Neutrophil (primary cell): ENCODE measurements around the gene MLX.

Source experiments
- H3K27ac ChIP-seq: fragments of 200-600 bp; sonication (generic); 2 replicates; pipeline ENCODE4 v1.5.1; 2016; ENCODE audit warnings: mild to moderate bottlenecking, moderate library complexity
- H3K27me3 ChIP-seq: fragments of 200-600 bp; sonication (generic); 2 replicates; pipeline ENCODE4 v1.6.0; 2016; ENCODE audit warnings: mild to moderate bottlenecking
- H3K36me3 ChIP-seq: fragments of 200-600 bp; sonication (generic); 2 replicates; pipeline ENCODE4 v1.5.1; 2017
- H3K4me1 ChIP-seq, 2 experiments: fragments of 200-600 bp in 1 of 2; sonication (generic) in 1 of 2; 1 replicate in 1 of 2; 2 replicates in 1 of 2; pipeline versions ENCODE4 v1.5.1 to v1.6.1; 2013 to 2016; ENCODE audit warnings: low read depth in 1 of 2, low read length in 1 of 2, mild to moderate bottlenecking in 1 of 2, moderate library complexity in 1 of 2; ENCODE audit not compliant: control insufficient read depth in 1 of 2, insufficient read depth in 1 of 2
- H3K4me3 ChIP-seq, 2 experiments: fragments of 200-600 bp in 1 of 2; sonication (generic) in 1 of 2; 1 replicate in 1 of 2; 2 replicates in 1 of 2; pipeline ENCODE4 v1.5.1; 2013 to 2016; ENCODE audit warnings: low read depth in 1 of 2, low read length in 1 of 2, mild to moderate bottlenecking in 1 of 2, moderate library complexity in 1 of 2
- H3K9me3 ChIP-seq: fragments of 200-600 bp; sonication (generic); 2 replicates; pipeline ENCODE4 v1.5.1; 2016
- TF ChIP-seq, protein P1 (sequence below): fragments of 200-600 bp; sonication (generic); IDR thresholded peaks from 2 replicates; pipeline ENCODE4 v1.5.1; 2016; ENCODE audit warnings: antibody characterized with exemption

MLX gene

DNA sequence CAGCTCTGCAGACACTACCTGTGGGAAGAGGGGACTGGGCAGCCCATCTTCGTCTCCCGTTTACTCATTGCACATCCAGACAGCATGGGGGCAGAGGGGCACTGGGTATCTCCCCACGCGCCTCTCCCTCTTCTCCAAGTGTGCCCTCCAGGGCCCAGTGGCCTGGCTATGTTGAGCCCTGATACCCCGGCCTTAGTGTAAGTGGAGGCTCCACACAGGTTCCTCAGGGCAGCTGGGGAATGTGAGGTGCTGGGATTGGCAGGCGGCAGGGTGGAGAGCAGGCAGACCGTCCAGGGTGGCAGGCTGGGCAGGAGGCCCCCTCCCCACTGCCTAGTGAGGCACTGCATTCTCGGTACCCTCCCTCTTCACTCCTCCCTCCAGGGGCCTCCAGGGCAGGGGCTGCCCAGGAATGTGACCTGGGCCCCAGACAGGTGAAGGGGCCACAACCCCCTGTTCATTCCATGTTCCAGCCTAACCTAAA lies 44.1 kb upstream of the MLX start:
- H3K4me1 ChIP-seq: peaks cover 35 to 38% of the 10 kb centered on the region in 2 experiments
- H3K27ac ChIP-seq: no peak overlapping the region
- TF ChIP-seq, protein P1, sequence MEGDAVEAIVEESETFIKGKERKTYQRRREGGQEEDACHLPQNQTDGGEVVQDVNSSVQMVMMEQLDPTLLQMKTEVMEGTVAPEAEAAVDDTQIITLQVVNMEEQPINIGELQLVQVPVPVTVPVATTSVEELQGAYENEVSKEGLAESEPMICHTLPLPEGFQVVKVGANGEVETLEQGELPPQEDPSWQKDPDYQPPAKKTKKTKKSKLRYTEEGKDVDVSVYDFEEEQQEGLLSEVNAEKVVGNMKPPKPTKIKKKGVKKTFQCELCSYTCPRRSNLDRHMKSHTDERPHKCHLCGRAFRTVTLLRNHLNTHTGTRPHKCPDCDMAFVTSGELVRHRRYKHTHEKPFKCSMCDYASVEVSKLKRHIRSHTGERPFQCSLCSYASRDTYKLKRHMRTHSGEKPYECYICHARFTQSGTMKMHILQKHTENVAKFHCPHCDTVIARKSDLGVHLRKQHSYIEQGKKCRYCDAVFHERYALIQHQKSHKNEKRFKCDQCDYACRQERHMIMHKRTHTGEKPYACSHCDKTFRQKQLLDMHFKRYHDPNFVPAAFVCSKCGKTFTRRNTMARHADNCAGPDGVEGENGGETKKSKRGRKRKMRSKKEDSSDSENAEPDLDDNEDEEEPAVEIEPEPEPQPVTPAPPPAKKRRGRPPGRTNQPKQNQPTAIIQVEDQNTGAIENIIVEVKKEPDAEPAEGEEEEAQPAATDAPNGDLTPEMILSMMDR: no peak

DNA sequence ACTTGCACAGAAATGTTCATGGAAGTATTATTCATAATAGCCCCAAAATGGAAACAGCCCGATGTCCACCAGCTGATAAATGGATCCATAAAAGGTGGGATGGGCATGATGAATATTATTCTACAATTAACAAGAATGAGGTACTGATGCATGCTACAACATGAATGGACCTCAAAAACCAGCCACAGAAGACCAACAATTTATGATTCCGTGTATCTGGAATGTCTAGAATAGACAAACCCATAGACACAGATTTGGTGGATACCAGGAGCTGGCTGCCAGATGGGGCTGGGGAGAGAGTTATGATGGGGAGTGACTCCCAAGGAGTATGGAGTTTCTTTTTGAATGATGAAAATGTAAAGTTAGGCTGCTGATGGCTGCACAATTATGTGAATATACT lies 41.7 kb upstream of the MLX start:
- TF ChIP-seq, protein P1: no peak
- Histone ChIP-seq H3K4me3 (no peak overlapping the region), H3K9me3 (no peaks in the 10 kb centered on the region), H3K27me3 (no peaks in the 10 kb centered on the region), H3K27ac (no peak overlapping the region), H3K36me3 (peaks cover 34% of the 10 kb centered on the region), H3K4me1 (peaks cover 25 to 31% of the 10 kb centered on the region in 2 experiments)

More for the DNA sequence above, 44.1 kb upstream of the MLX start:
- no peaks in the 10 kb centered on the region for H3K9me3 ChIP-seq
- H3K4me3 ChIP-seq: no peak overlapping the region
- peaks cover 50% of the 10 kb centered on the region for H3K36me3 ChIP-seq
- H3K27me3 ChIP-seq: no peaks in the 10 kb centered on the region

DNA sequence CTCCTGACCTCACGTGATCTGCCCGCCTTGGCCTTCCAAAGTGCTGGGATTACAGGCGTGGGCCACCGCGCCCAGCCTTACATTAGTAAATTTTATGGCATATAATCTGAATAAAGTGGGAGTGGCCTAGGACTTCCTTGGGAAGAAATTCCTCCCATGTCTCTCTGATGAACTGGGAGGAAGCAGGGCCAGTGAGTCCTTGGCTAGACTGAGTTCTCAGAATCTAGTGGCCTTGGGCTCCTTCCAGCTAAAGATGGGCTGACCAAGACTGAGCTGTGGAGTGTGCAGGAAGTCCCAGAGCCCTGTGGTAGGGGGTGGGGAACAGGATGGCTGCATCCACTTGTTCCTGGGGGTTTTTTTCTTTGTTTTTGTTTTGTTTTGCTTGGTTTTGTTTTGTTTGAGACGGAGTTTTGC lies 40.9 kb upstream of the MLX start:
- TF ChIP-seq, protein P1: no peak
- Histone ChIP-seq H3K9me3 (no peaks in the 10 kb centered on the region), H3K4me3 (no peak overlapping the region), H3K27ac (no peak overlapping the region), H3K4me1 (peaks cover 22 to 33% of the 10 kb centered on the region in 2 experiments), H3K36me3 (peaks cover 28% of the 10 kb centered on the region), H3K27me3 (no peaks in the 10 kb centered on the region)

DNA sequence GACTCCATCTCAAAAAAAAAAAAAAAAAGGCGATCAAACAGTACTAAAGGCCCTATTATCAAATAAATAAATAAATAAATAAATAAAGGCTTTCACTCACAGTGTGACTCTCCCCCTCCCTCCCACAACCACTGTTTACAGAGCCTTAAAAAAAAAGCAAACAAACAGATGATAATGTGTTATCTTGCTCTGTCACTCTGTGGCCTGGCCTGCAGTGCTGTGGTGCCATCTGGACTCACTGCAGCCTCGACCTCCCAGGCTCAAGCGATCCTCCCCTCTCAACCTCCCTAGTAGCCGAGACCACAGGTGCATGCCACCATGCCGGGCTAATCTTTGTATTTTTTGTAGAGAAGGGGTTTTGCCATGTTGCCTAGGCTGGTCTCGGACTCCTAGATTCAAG lies 39.0 kb upstream of the MLX start:
- no peaks in the 10 kb centered on the region for H3K9me3 ChIP-seq
- TF ChIP-seq, protein P1: no peak
- peaks cover 9% of the 10 kb centered on the region for H3K36me3 ChIP-seq
- peaks cover 31 to 39% of the 10 kb centered on the region in 2 experiments for H3K4me1 ChIP-seq
- H3K27me3 ChIP-seq: no peaks in the 10 kb centered on the region
- no peak overlapping the region for H3K4me3 ChIP-seq
- no peak overlapping the region for H3K27ac ChIP-seq

DNA sequence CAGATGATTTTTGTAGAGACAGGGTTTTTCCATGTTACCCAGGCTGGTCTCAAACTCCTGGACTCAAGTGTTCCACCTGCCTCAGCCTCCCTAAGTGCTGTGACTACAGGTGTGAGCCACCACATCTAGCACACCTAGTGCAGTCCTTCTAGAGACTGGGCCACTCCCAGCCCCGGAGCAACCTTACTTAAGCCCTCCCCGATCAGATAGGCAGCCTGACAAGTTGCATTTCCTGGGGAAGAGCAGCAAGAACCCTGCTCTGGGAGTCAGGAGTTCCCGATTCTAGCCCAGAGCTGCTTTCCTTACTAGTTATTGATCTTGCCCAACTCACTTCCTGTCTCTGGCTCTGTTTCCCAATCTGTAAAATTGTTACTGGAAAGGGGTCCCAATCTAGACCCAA lies 37.8 kb upstream of the MLX start:
- H3K36me3 ChIP-seq: no peaks in the 10 kb centered on the region
- H3K4me1 ChIP-seq: peaks cover 31 to 39% of the 10 kb centered on the region in 2 experiments
- H3K27ac ChIP-seq: no peak overlapping the region
- no peaks in the 10 kb centered on the region for H3K9me3 ChIP-seq
- TF ChIP-seq, protein P1: no peak
- no peaks in the 10 kb centered on the region for H3K27me3 ChIP-seq
- H3K4me3 ChIP-seq: no peak overlapping the region
